ENCODE results near the gene DNAJA3. TPM values are rescaled to one million over a fixed set of nuclear protein-coding genes. Genes with fewer than 3 reads are reported as not detected.

The DNAJA3 gene
- total RNA-seq, 1 experiment from 2014 or later, result 64.1 TPM

DNA sequence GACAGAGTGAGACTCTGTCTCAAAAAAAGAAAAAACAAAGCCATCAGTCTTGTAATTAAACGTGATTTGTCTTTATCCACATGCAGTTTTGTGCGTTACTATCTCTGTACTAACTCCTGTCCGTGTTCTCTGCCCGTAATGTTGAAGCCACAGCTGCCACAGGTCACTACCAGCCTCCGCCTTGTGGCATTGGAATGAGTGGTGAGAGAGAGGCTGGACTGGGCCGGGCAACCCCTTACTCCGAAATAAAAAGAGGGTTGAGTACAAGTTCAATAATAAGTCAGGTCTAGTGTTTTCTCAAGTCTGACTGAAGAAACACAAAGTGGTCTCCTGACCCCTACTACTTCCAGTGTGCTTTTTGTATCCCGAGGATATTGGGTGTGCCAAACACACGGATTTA lies 5.4 kb downstream of the DNAJA3 start:
- ChIA-PET CTCF (no interaction called here), POLR2A (no interaction called here)
- DNase-seq (ENCODE audit: low spot score) (no peak), ATAC-seq (no peak)
- Mint-ChIP-seq H3K27ac (no peak overlapping the region), H3K4me3 (no peak overlapping the region), H3K4me1 (peaks cover 13% of the 10 kb centered on the region), H3K27me3 (ENCODE audit: low read depth) (no peaks in the 10 kb centered on the region), H3K36me3 (peaks cover 36% of the 10 kb centered on the region), H3K9me3 (no peaks in the 10 kb centered on the region)
- no peak for TF ChIP-seq NR1H2 (CRISPR knock-in tag; IDR thresholded peaks at IDR 0.05)
- TF ChIP-seq, protein P1, sequence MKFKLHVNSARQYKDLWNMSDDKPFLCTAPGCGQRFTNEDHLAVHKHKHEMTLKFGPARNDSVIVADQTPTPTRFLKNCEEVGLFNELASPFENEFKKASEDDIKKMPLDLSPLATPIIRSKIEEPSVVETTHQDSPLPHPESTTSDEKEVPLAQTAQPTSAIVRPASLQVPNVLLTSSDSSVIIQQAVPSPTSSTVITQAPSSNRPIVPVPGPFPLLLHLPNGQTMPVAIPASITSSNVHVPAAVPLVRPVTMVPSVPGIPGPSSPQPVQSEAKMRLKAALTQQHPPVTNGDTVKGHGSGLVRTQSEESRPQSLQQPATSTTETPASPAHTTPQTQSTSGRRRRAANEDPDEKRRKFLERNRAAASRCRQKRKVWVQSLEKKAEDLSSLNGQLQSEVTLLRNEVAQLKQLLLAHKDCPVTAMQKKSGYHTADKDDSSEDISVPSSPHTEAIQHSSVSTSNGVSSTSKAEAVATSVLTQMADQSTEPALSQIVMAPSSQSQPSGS (CRISPR knock-in tag; IDR thresholded peaks at IDR 0.05; ENCODE audit: borderline replicate concordance, low read depth), result no peak
- no peak for TF ChIP-seq JAZF1 (CRISPR knock-in tag; IDR thresholded peaks at IDR 0.05)
- TF ChIP-seq EMX1 (CRISPR knock-in tag; IDR thresholded peaks at IDR 0.05), result no peak
- no peak for TF ChIP-seq NFE2L1 (CRISPR knock-in tag; IDR thresholded peaks at IDR 0.05)
- TF ChIP-seq, protein P2, sequence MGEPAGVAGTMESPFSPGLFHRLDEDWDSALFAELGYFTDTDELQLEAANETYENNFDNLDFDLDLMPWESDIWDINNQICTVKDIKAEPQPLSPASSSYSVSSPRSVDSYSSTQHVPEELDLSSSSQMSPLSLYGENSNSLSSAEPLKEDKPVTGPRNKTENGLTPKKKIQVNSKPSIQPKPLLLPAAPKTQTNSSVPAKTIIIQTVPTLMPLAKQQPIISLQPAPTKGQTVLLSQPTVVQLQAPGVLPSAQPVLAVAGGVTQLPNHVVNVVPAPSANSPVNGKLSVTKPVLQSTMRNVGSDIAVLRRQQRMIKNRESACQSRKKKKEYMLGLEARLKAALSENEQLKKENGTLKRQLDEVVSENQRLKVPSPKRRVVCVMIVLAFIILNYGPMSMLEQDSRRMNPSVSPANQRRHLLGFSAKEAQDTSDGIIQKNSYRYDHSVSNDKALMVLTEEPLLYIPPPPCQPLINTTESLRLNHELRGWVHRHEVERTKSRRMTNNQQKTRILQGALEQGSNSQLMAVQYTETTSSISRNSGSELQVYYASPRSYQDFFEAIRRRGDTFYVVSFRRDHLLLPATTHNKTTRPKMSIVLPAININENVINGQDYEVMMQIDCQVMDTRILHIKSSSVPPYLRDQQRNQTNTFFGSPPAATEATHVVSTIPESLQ (CRISPR knock-in tag; IDR thresholded peaks at IDR 0.05), result no peak
- no peak for TF ChIP-seq MXD4 (CRISPR knock-in tag; IDR thresholded peaks at IDR 0.05; ENCODE audit: borderline replicate concordance)
- TF ChIP-seq, protein P3, sequence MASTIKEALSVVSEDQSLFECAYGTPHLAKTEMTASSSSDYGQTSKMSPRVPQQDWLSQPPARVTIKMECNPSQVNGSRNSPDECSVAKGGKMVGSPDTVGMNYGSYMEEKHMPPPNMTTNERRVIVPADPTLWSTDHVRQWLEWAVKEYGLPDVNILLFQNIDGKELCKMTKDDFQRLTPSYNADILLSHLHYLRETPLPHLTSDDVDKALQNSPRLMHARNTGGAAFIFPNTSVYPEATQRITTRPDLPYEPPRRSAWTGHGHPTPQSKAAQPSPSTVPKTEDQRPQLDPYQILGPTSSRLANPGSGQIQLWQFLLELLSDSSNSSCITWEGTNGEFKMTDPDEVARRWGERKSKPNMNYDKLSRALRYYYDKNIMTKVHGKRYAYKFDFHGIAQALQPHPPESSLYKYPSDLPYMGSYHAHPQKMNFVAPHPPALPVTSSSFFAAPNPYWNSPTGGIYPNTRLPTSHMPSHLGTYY (CRISPR knock-in tag; IDR thresholded peaks at IDR 0.05), result no peak
- TF ChIP-seq, protein P4, sequence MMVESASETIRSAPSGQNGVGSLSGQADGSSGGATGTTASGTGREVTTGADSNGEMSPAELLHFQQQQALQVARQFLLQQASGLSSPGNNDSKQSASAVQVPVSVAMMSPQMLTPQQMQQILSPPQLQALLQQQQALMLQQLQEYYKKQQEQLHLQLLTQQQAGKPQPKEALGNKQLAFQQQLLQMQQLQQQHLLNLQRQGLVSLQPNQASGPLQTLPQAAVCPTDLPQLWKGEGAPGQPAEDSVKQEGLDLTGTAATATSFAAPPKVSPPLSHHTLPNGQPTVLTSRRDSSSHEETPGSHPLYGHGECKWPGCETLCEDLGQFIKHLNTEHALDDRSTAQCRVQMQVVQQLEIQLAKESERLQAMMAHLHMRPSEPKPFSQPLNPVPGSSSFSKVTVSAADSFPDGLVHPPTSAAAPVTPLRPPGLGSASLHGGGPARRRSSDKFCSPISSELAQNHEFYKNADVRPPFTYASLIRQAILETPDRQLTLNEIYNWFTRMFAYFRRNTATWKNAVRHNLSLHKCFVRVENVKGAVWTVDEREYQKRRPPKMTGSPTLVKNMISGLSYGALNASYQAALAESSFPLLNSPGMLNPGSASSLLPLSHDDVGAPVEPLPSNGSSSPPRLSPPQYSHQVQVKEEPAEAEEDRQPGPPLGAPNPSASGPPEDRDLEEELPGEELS (CRISPR knock-in tag; IDR thresholded peaks at IDR 0.05), result no peak
- TF ChIP-seq OVOL2 (CRISPR knock-in tag; IDR thresholded peaks at IDR 0.05; ENCODE audit: borderline replicate concordance), result no peak
- TF ChIP-seq TEAD1 (CRISPR knock-in tag; IDR thresholded peaks at IDR 0.05), result no peak
- no peak for TF ChIP-seq ZNF671 (CRISPR knock-in tag; IDR thresholded peaks at IDR 0.05)
- TF ChIP-seq NFATC4 (CRISPR knock-in tag; IDR thresholded peaks at IDR 0.05), result no peak
- TF ChIP-seq ELF4 (CRISPR knock-in tag; IDR thresholded peaks at IDR 0.05; ENCODE audit: low read depth), result no peak
- TF ChIP-seq, protein P5, sequence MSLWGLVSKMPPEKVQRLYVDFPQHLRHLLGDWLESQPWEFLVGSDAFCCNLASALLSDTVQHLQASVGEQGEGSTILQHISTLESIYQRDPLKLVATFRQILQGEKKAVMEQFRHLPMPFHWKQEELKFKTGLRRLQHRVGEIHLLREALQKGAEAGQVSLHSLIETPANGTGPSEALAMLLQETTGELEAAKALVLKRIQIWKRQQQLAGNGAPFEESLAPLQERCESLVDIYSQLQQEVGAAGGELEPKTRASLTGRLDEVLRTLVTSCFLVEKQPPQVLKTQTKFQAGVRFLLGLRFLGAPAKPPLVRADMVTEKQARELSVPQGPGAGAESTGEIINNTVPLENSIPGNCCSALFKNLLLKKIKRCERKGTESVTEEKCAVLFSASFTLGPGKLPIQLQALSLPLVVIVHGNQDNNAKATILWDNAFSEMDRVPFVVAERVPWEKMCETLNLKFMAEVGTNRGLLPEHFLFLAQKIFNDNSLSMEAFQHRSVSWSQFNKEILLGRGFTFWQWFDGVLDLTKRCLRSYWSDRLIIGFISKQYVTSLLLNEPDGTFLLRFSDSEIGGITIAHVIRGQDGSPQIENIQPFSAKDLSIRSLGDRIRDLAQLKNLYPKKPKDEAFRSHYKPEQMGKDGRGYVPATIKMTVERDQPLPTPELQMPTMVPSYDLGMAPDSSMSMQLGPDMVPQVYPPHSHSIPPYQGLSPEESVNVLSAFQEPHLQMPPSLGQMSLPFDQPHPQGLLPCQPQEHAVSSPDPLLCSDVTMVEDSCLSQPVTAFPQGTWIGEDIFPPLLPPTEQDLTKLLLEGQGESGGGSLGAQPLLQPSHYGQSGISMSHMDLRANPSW (CRISPR knock-in tag; conservative IDR thresholded peaks at IDR 0.05; ENCODE audit: low read depth), result no peak
- TF ChIP-seq, protein P6, sequence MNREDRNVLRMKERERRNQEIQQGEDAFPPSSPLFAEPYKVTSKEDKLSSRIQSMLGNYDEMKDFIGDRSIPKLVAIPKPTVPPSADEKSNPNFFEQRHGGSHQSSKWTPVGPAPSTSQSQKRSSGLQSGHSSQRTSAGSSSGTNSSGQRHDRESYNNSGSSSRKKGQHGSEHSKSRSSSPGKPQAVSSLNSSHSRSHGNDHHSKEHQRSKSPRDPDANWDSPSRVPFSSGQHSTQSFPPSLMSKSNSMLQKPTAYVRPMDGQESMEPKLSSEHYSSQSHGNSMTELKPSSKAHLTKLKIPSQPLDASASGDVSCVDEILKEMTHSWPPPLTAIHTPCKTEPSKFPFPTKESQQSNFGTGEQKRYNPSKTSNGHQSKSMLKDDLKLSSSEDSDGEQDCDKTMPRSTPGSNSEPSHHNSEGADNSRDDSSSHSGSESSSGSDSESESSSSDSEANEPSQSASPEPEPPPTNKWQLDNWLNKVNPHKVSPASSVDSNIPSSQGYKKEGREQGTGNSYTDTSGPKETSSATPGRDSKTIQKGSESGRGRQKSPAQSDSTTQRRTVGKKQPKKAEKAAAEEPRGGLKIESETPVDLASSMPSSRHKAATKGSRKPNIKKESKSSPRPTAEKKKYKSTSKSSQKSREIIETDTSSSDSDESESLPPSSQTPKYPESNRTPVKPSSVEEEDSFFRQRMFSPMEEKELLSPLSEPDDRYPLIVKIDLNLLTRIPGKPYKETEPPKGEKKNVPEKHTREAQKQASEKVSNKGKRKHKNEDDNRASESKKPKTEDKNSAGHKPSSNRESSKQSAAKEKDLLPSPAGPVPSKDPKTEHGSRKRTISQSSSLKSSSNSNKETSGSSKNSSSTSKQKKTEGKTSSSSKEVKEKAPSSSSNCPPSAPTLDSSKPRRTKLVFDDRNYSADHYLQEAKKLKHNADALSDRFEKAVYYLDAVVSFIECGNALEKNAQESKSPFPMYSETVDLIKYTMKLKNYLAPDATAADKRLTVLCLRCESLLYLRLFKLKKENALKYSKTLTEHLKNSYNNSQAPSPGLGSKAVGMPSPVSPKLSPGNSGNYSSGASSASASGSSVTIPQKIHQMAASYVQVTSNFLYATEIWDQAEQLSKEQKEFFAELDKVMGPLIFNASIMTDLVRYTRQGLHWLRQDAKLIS (CRISPR knock-in tag; IDR thresholded peaks at IDR 0.05; ENCODE audit: borderline replicate concordance), result no peak
- TF ChIP-seq SMAD4 (CRISPR knock-in tag; IDR thresholded peaks at IDR 0.05), result no peak
- no peak for TF ChIP-seq TEAD4 (CRISPR knock-in tag; IDR thresholded peaks at IDR 0.05)
- TF ChIP-seq, protein P7, sequence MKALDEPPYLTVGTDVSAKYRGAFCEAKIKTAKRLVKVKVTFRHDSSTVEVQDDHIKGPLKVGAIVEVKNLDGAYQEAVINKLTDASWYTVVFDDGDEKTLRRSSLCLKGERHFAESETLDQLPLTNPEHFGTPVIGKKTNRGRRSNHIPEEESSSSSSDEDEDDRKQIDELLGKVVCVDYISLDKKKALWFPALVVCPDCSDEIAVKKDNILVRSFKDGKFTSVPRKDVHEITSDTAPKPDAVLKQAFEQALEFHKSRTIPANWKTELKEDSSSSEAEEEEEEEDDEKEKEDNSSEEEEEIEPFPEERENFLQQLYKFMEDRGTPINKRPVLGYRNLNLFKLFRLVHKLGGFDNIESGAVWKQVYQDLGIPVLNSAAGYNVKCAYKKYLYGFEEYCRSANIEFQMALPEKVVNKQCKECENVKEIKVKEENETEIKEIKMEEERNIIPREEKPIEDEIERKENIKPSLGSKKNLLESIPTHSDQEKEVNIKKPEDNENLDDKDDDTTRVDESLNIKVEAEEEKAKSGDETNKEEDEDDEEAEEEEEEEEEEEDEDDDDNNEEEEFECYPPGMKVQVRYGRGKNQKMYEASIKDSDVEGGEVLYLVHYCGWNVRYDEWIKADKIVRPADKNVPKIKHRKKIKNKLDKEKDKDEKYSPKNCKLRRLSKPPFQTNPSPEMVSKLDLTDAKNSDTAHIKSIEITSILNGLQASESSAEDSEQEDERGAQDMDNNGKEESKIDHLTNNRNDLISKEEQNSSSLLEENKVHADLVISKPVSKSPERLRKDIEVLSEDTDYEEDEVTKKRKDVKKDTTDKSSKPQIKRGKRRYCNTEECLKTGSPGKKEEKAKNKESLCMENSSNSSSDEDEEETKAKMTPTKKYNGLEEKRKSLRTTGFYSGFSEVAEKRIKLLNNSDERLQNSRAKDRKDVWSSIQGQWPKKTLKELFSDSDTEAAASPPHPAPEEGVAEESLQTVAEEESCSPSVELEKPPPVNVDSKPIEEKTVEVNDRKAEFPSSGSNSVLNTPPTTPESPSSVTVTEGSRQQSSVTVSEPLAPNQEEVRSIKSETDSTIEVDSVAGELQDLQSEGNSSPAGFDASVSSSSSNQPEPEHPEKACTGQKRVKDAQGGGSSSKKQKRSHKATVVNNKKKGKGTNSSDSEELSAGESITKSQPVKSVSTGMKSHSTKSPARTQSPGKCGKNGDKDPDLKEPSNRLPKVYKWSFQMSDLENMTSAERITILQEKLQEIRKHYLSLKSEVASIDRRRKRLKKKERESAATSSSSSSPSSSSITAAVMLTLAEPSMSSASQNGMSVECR (CRISPR knock-in tag; IDR thresholded peaks at IDR 0.05; ENCODE audit: borderline replicate concordance), result no peak
